Fibroblast of lung (primary cell): ENCODE data around the gene MS4A15. TPM values are rescaled to one million over a fixed set of nuclear protein-coding genes. Genes with fewer than 3 reads are reported as not detected.

ENCODE experiments used
- DNase-seq, 2 donors: peaks; one replicate each; pipeline versions ENCODE4 v3.0.0 to v3.0.0-alpha.2; 2010; ENCODE audit warnings: low read depth in 2 of 2
- H2AFZ ChIP-seq: 2 replicates; pipeline ENCODE4 v1.5.1; 2012; ENCODE audit warnings: low read length, control low read depth, inconsistent platforms
- H3K27ac ChIP-seq: 2 replicates; pipeline ENCODE4 v1.5.1; 2011; ENCODE audit warnings: low read length, control low read depth; ENCODE audit not compliant: insufficient read depth
- H3K27me3 ChIP-seq: 2 replicates; pipeline ENCODE4 v1.5.1; 2011; ENCODE audit warnings: mild to moderate bottlenecking, low read length; ENCODE audit not compliant: control insufficient read depth, insufficient read depth
- H3K36me3 ChIP-seq: 2 replicates; pipeline ENCODE4 v1.5.1; 2011; ENCODE audit warnings: low read length; ENCODE audit not compliant: control insufficient read depth, insufficient read depth
- H3K4me1 ChIP-seq: 2 replicates; pipeline ENCODE4 v1.5.1; 2011; ENCODE audit warnings: low read length; ENCODE audit not compliant: control insufficient read depth, insufficient read depth; ENCODE audit errors: extremely low read depth
- H3K4me2 ChIP-seq: 2 replicates; pipeline ENCODE4 v1.5.1; 2011; ENCODE audit warnings: low read length, control low read depth; ENCODE audit not compliant: insufficient read depth; ENCODE audit errors: extremely low read depth
- H3K4me3 ChIP-seq, 4 experiments: fragments of 200-600 bp in 1 of 4; sonication (generic) in 1 of 4; replicated peaks in 1 of 4; 2 replicates each; pipeline ENCODE4 v1.5.1; 2011 to 2016; ENCODE audit warnings: low read length in 4 of 4, low read depth in 3 of 4, mild to moderate bottlenecking in 3 of 4, control low read depth in 2 of 4, inconsistent platforms in 1 of 4, mixed read lengths in 1 of 4; ENCODE audit not compliant: insufficient read depth in 1 of 4; ENCODE audit errors: control extremely low read depth in 1 of 4
- H3K79me2 ChIP-seq: 2 replicates; pipeline ENCODE4 v1.5.1; 2012; ENCODE audit warnings: mild to moderate bottlenecking, low read length, inconsistent platforms; ENCODE audit not compliant: control insufficient read depth, insufficient read depth
- H3K9ac ChIP-seq: 2 replicates; pipeline ENCODE4 v1.5.1; 2011; ENCODE audit warnings: mild to moderate bottlenecking, low read length, control low read depth; ENCODE audit not compliant: insufficient read depth
- H3K9me3 ChIP-seq: 2 replicates; pipeline ENCODE4 v1.5.1; 2012; ENCODE audit warnings: low read depth, low read length; ENCODE audit not compliant: control insufficient read depth, insufficient read depth
- H4K20me1 ChIP-seq: 2 replicates; pipeline ENCODE4 v1.5.1; 2011; ENCODE audit warnings: low read length; ENCODE audit not compliant: control insufficient read depth, insufficient read depth; ENCODE audit errors: extremely low read depth
- CTCF ChIP-seq, 2 donors: IDR thresholded peaks in 1 of 2; conservative IDR thresholded peaks in 1 of 2; 1 replicate in 1 of 2; 2 replicates in 1 of 2; pipeline ENCODE4 v1.5.1; 2011 to 2012; ENCODE audit warnings: low read length in 2 of 2, control low read depth in 1 of 2, inconsistent platforms in 1 of 2, low read depth in 1 of 2, mild to moderate bottlenecking in 1 of 2
- EZH2 ChIP-seq: IDR thresholded peaks from 2 replicates; pipeline ENCODE4 v1.5.1; 2012; ENCODE audit warnings: low read length, control low read depth, mild to moderate bottlenecking; ENCODE audit errors: missing control alignments
- polyA plus RNA-seq, 2 donors: library from polyadenylated mRNA; depleted of rRNA in 1 of 2; stranded (reverse) in 1 of 2; unstranded in 1 of 2; fragments of >200 nt; gene quantifications; 2 replicates each; pipeline ENCODE4 v1.2.1, GENCODE V29; 2011 to 2012; ENCODE audit warnings: missing spikeins in 1 of 2
- total RNA-seq: library from RNA; depleted of rRNA; stranded (reverse); fragments of >200 nt; gene quantifications from 2 replicates; pipeline ENCODE4 v1.2.1, GENCODE V29; 2014

Gene MS4A15
- total and polyA plus RNA-seq, 2 donors (not counting 1 experiment from before 2014, with no cell fraction given) = not detected

- DNase-seq = no peak
- TF ChIP-seq EZH2 (no peak), CTCF (conservative IDR thresholded peaks at IDR 0.05 in 1 of 2, IDR thresholded peaks at IDR 0.05 in 1 of 2; ENCODE audit: low read depth in 1 of 2, low read length in 2 of 2) (no peak)
- no peak overlapping the region for H3K4me2 ChIP-seq
- no peak overlapping the region for H3K9ac ChIP-seq
- no peaks in the 10 kb centered on the region for H3K79me2 ChIP-seq
- no peaks in the 10 kb centered on the region for H3K36me3 ChIP-seq
- H3K27ac ChIP-seq = no peak overlapping the region
- H3K9me3 ChIP-seq = no peaks in the 10 kb centered on the region
- no peak overlapping the region for H2AFZ ChIP-seq
- H3K4me3 ChIP-seq = no peak overlapping the region
- H3K4me1 ChIP-seq = peaks cover 5% of the 10 kb centered on the region
- H3K27me3 ChIP-seq = peaks cover 4% of the 10 kb centered on the region
- no peaks in the 10 kb centered on the region for H4K20me1 ChIP-seq
These were observed 19.5 kb downstream of the MS4A15 start for GRCh38 chr11:60776167-60776566.

GRCh38 chr11:60777106-60777505 lies 20.4 kb downstream of the MS4A15 start:
- peaks cover 7% of the 10 kb centered on the region for H3K27me3 ChIP-seq
- peaks cover 5% of the 10 kb centered on the region for H3K4me1 ChIP-seq
- no peak overlapping the region for H3K27ac ChIP-seq
- H3K79me2 ChIP-seq = no peaks in the 10 kb centered on the region
- H3K9ac ChIP-seq = no peak overlapping the region
- H2AFZ ChIP-seq = no peak overlapping the region
- DNase-seq = no peak
- no peak overlapping the region for H3K4me2 ChIP-seq
- no peaks in the 10 kb centered on the region for H4K20me1 ChIP-seq
- H3K36me3 ChIP-seq = no peaks in the 10 kb centered on the region
- H3K4me3 ChIP-seq = no peak overlapping the region
- TF ChIP-seq CTCF (conservative IDR thresholded peaks at IDR 0.05 in 1 of 2, IDR thresholded peaks at IDR 0.05 in 1 of 2; ENCODE audit: low read depth in 1 of 2, low read length in 2 of 2) (no peak), EZH2 (no peak)
- H3K9me3 ChIP-seq = no peaks in the 10 kb centered on the region

- Histone ChIP-seq H2AFZ (no peak overlapping the region), H3K4me1 (peaks cover 5% of the 10 kb centered on the region), H3K27ac (no peak overlapping the region), H3K4me3 (no peak overlapping the region), H3K4me2 (no peak overlapping the region), H3K79me2 (no peaks in the 10 kb centered on the region), H3K9me3 (no peaks in the 10 kb centered on the region), H3K36me3 (no peaks in the 10 kb centered on the region), H3K27me3 (peaks cover 7% of the 10 kb centered on the region), H4K20me1 (no peaks in the 10 kb centered on the region), H3K9ac (no peak overlapping the region)
- no peak for TF ChIP-seq EZH2
- no peak for TF ChIP-seq CTCF (conservative IDR thresholded peaks at IDR 0.05 in 1 of 2, IDR thresholded peaks at IDR 0.05 in 1 of 2; ENCODE audit: low read depth in 1 of 2, low read length in 2 of 2)
- DNase-seq = peak; percentile 50 to 67
These were observed 20.9 kb downstream of the MS4A15 start for GRCh38 chr11:60777572-60777971.
